ENCODE data around the gene THRSP. TPM values are rescaled to one million over a fixed set of nuclear protein-coding genes. Genes with fewer than 3 reads are reported as not detected.

THRSP gene
- total RNA-seq, 1 donor from 2014 or later, result not detected

GRCh38 chr11:78036313-78036712 is 27.3 kb upstream of the THRSP start:
- peaks cover 7% of the 10 kb centered on the region for H3K4me1 Mint-ChIP-seq (ENCODE audit: unreplicated experiment)
- no peak overlapping the region for H3K27ac Mint-ChIP-seq (ENCODE audit: unreplicated experiment)

GRCh38 chr11:78037056-78037455 is 26.6 kb upstream of the THRSP start:
- Mint-ChIP-seq H3K9me3 (ENCODE audit: unreplicated experiment) (no peaks in the 10 kb centered on the region), H3K4me1 (ENCODE audit: unreplicated experiment) (peaks cover 7% of the 10 kb centered on the region), H3K4me3 (ENCODE audit: unreplicated experiment) (no peak overlapping the region), H3K36me3 (ENCODE audit: low read depth, unreplicated experiment) (no peaks in the 10 kb centered on the region), H3K27ac (ENCODE audit: unreplicated experiment) (no peak overlapping the region), H3K27me3 (ENCODE audit: unreplicated experiment) (peaks cover 7% of the 10 kb centered on the region)
- no peak for DNase-seq (ENCODE audit: low spot score)
- no peak for TF ChIP-seq CTCF (IDR thresholded peaks at IDR 0.05; ENCODE audit: unreplicated experiment)

More at GRCh38 chr11:78036313-78036712, 27.3 kb upstream of the THRSP start:
- Mint-ChIP-seq H3K36me3 (ENCODE audit: low read depth, unreplicated experiment) (no peaks in the 10 kb centered on the region), H3K9me3 (ENCODE audit: unreplicated experiment) (no peaks in the 10 kb centered on the region), H3K4me3 (ENCODE audit: unreplicated experiment) (no peak overlapping the region), H3K27me3 (ENCODE audit: unreplicated experiment) (peaks cover 6% of the 10 kb centered on the region)
- no peak for DNase-seq (ENCODE audit: low spot score)
- TF ChIP-seq CTCF (IDR thresholded peaks at IDR 0.05; ENCODE audit: unreplicated experiment), result no peak

GRCh38 chr11:78037825-78038620 is 25.6 kb upstream of the THRSP start:
- no peak for TF ChIP-seq CTCF (IDR thresholded peaks at IDR 0.05; ENCODE audit: unreplicated experiment)
- Mint-ChIP-seq H3K27ac (ENCODE audit: unreplicated experiment) (no peak overlapping the region), H3K9me3 (ENCODE audit: unreplicated experiment) (no peaks in the 10 kb centered on the region), H3K4me3 (ENCODE audit: unreplicated experiment) (no peak overlapping the region), H3K4me1 (ENCODE audit: unreplicated experiment) (peaks cover 7% of the 10 kb centered on the region), H3K27me3 (ENCODE audit: unreplicated experiment) (peaks cover 7% of the 10 kb centered on the region), H3K36me3 (ENCODE audit: low read depth, unreplicated experiment) (no peaks in the 10 kb centered on the region)
- DNase-seq (ENCODE audit: low spot score), result no peak

- no peak overlapping the region for H3K4me3 Mint-ChIP-seq (ENCODE audit: unreplicated experiment)
- TF ChIP-seq CTCF (IDR thresholded peaks at IDR 0.05; ENCODE audit: unreplicated experiment), result no peak
- no peak overlapping the region for H3K27ac Mint-ChIP-seq (ENCODE audit: unreplicated experiment)
- peaks cover 7% of the 10 kb centered on the region for H3K27me3 Mint-ChIP-seq (ENCODE audit: unreplicated experiment)
- H3K36me3 Mint-ChIP-seq (ENCODE audit: low read depth, unreplicated experiment), result no peaks in the 10 kb centered on the region
- peaks cover 7% of the 10 kb centered on the region for H3K4me1 Mint-ChIP-seq (ENCODE audit: unreplicated experiment)
- no peaks in the 10 kb centered on the region for H3K9me3 Mint-ChIP-seq (ENCODE audit: unreplicated experiment)
- DNase-seq (ENCODE audit: low spot score), result no peak
Observed at GRCh38 chr11:78038697-78039313, 24.9 kb upstream of the THRSP start.

GRCh38 chr11:78039391-78039918 is 24.2 kb upstream of the THRSP start:
- no peaks in the 10 kb centered on the region for H3K36me3 Mint-ChIP-seq (ENCODE audit: low read depth, unreplicated experiment)
- no peak overlapping the region for H3K4me3 Mint-ChIP-seq (ENCODE audit: unreplicated experiment)
- peaks cover 7% of the 10 kb centered on the region for H3K4me1 Mint-ChIP-seq (ENCODE audit: unreplicated experiment)
- DNase-seq (ENCODE audit: low spot score), result no peak
- no peak overlapping the region for H3K27ac Mint-ChIP-seq (ENCODE audit: unreplicated experiment)
- TF ChIP-seq CTCF (IDR thresholded peaks at IDR 0.05; ENCODE audit: unreplicated experiment), result no peak
- no peaks in the 10 kb centered on the region for H3K9me3 Mint-ChIP-seq (ENCODE audit: unreplicated experiment)
- peaks cover 7% of the 10 kb centered on the region for H3K27me3 Mint-ChIP-seq (ENCODE audit: unreplicated experiment)
